Nephron (organoid): ENCODE results near the gene KIF6.
A peak's percentile ranks its signal among the peaks of the same experiment; 100 is the strongest.

Source experiments
- H3K27ac Mint-ChIP-seq, 3 experiments: 2 replicates each; pipeline ENCODE4 v1.8.0; 2020; ENCODE audit warnings: mixed read lengths in 3 of 3, mild to moderate bottlenecking in 2 of 3, moderate library complexity in 1 of 3
- H3K27me3 Mint-ChIP-seq: 2 replicates; pipeline ENCODE4 v1.8.0; 2021; ENCODE audit warnings: low read depth, mild to moderate bottlenecking, moderate library complexity, mixed read lengths
- H3K36me3 Mint-ChIP-seq: 2 replicates; pipeline ENCODE4 v1.8.0; 2020; ENCODE audit warnings: low read depth, mixed read lengths
- H3K4me1 Mint-ChIP-seq: 2 replicates; pipeline ENCODE4 v1.8.0; 2020; ENCODE audit warnings: mixed read lengths
- H3K4me3 Mint-ChIP-seq, 3 experiments: 2 replicates each; pipeline ENCODE4 v1.8.0; 2020; ENCODE audit warnings: mild to moderate bottlenecking in 3 of 3, mixed read lengths in 3 of 3, moderate library complexity in 2 of 3
- H3K9me3 Mint-ChIP-seq: 2 replicates; pipeline ENCODE4 v1.8.0; 2020; ENCODE audit warnings: mixed read lengths
- TF ChIP-seq, protein P1 (sequence below), 3 experiments: fragments of 200-600 bp; sonication (generic); IDR thresholded peaks; one replicate each; pipeline ENCODE4 v1.5.0; 2021; ENCODE audit warnings: antibody characterized with exemption in 3 of 3; ENCODE audit not compliant: unreplicated experiment in 3 of 3

The KIF6 gene

DNA sequence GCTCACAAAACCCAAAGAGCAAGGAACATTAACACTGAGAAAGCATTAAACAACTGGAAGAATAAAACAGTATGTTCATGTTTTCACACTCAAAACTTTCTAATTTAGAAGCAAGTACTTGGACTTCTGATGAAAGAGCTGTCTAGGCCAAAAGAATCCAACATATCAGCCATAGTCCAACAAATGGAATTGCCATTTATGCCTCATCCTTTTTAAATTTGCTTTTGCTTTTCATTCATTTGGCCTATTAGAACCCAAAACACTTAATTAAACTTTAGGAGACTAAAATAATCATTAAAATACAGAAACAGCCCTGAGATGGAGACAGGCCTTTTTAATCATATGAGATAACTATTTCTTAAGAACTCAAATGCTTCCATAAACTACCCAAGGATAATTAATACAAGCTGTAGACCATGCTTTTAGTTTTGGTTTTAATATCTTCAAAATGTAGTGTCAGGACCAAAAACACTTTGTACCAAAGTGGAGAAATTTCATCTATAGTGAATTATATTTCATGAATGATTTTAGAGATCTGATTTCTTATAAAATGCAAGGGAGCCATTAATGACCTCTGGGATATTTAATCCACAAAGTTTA, 166.5 kb downstream of the KIF6 start:
- Mint-ChIP-seq H3K9me3 (no peaks in the 10 kb centered on the region), H3K27ac (no peak overlapping the region), H3K4me1 (peaks cover 5% of the 10 kb centered on the region), H3K27me3 (peaks cover 6% of the 10 kb centered on the region), H3K4me3 (no peak overlapping the region), H3K36me3 (no peaks in the 10 kb centered on the region)
- TF ChIP-seq, protein P1, sequence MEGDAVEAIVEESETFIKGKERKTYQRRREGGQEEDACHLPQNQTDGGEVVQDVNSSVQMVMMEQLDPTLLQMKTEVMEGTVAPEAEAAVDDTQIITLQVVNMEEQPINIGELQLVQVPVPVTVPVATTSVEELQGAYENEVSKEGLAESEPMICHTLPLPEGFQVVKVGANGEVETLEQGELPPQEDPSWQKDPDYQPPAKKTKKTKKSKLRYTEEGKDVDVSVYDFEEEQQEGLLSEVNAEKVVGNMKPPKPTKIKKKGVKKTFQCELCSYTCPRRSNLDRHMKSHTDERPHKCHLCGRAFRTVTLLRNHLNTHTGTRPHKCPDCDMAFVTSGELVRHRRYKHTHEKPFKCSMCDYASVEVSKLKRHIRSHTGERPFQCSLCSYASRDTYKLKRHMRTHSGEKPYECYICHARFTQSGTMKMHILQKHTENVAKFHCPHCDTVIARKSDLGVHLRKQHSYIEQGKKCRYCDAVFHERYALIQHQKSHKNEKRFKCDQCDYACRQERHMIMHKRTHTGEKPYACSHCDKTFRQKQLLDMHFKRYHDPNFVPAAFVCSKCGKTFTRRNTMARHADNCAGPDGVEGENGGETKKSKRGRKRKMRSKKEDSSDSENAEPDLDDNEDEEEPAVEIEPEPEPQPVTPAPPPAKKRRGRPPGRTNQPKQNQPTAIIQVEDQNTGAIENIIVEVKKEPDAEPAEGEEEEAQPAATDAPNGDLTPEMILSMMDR (IDR thresholded peaks at IDR 0.05; ENCODE audit: unreplicated experiment in 3 of 3): no peak

DNA sequence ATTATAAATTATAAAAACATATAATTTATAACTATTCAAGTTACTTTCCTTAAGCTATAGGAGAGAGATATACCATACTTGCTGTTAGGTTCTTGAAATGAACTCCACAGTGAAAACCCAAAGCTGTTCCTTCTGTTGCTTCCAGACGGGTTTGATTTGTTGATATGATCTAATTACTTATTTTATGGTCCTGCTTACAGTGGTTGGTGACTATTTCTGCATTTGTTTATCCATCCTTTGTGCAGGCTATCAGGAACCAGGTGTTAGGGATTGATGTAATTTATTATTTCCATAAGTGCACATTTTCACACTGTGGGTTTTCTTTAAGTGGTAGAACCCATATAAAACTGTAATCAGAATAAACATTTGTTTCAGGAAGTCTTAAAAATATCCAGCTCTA, 167.1 kb downstream of the KIF6 start:
- TF ChIP-seq, protein P1 (IDR thresholded peaks at IDR 0.05; ENCODE audit: unreplicated experiment in 3 of 3): no peak
- Mint-ChIP-seq H3K4me1 (peaks cover 5% of the 10 kb centered on the region), H3K4me3 (no peak overlapping the region), H3K27ac (no peak overlapping the region), H3K27me3 (peaks cover 6% of the 10 kb centered on the region), H3K36me3 (no peaks in the 10 kb centered on the region), H3K9me3 (no peaks in the 10 kb centered on the region)

DNA sequence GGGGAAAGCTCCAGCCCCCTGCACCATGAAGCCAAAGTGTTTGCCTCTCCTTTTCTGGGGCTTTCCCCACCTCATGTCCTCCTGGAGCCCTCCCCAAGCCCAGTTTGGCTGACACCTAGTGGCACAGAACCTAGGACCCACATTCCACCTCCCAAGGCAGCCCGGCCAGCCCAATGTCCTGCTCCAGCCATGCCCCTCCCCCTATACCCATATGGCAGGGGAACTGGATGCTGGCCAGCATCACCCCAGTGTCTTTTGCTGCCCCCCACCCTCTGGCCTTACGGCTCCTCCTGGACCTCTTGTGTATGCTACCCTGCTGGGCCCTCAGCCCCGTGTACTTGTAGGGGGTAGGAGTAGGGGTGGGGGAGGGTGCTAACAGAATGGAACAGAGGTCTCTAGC, 170.1 kb downstream of the KIF6 start:
- Mint-ChIP-seq H3K27me3 (peaks cover 6% of the 10 kb centered on the region), H3K9me3 (no peaks in the 10 kb centered on the region), H3K36me3 (no peaks in the 10 kb centered on the region), H3K4me3 (no peak overlapping the region), H3K4me1 (peaks cover 5% of the 10 kb centered on the region), H3K27ac (no peak overlapping the region)
- TF ChIP-seq, protein P1 (IDR thresholded peaks at IDR 0.05; ENCODE audit: unreplicated experiment in 3 of 3): no peak

DNA sequence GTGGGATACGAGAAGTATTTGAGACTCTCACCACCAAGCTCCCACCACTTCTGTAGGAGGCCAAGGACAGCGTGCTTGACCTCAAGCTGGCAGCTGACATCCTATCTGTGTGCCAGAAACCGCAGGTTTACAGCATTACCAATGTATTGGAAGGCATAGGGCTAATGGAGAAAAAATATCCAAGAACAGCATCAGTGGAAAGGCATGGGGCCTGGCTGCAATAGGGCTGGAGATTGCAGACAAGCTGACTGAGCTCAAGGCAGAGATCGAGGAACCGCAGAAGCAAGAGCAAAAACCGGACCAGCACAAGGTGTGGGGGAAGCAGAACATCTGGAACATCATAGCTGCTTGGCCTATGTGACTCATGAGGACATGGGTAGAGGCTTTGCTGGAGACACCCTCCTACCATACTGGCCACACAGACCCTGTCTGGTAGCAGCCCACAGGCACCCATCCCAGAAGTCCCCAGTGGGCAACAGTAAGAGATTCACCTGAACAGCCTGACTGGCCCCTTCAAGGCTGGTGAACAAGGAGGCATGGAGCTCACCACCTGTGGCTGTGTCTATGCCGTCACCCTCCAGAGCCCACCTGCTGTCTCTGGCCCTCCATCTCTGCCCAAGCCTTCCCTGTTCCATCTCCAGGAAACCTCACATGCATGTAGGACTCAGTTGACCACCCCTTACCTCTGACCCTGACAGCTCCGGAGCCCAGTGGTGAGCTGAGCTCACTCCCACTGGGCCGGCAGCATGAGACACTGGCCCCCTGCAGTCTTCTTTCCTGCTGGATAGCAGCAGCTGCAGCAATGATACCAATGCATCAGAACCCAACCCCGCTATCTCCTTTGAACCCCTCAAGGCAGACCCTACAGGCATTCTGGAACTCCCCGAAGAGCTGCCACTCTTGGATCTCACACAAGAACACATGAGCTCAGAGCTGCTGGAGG, 171.1 kb downstream of the KIF6 start:
- TF ChIP-seq, protein P1 (IDR thresholded peaks at IDR 0.05; ENCODE audit: unreplicated experiment in 3 of 3): no peak
- Mint-ChIP-seq H3K4me3 (no peak overlapping the region), H3K27me3 (peaks cover 6% of the 10 kb centered on the region), H3K27ac (peak overlapping the region in 1 of 3 experiments; percentile 7), H3K9me3 (no peaks in the 10 kb centered on the region), H3K4me1 (peaks cover 5% of the 10 kb centered on the region), H3K36me3 (no peaks in the 10 kb centered on the region)

DNA sequence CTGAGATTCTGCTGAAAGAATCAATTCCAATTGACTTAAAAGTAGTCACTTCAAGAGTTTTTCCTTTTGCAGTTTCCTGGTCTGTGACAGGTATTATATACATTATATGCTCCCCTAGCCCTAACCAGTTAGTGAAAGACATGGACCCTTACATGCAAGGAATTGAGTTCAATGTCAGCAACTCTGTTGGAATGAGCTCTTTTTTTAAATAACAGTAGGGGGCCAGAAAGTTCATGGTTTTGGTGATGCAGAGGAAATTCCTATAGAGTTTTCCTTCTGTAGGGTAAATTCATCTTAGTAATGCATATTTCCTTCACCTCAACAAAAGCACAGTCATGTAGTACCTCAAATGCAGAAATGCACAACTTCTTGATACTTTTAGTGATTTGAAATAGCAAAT, 172.2 kb downstream of the KIF6 start:
- Mint-ChIP-seq H3K4me3 (no peak overlapping the region), H3K36me3 (no peaks in the 10 kb centered on the region), H3K27ac (no peak overlapping the region), H3K4me1 (peaks cover 12% of the 10 kb centered on the region), H3K27me3 (peaks cover 6% of the 10 kb centered on the region), H3K9me3 (no peaks in the 10 kb centered on the region)
- TF ChIP-seq, protein P1 (IDR thresholded peaks at IDR 0.05; ENCODE audit: unreplicated experiment in 3 of 3): no peak
